CD4-positive, alpha-beta T cell treated with Interleukin-1 beta for 1 hour (primary cell): ENCODE data around the gene KRTAP17-1.
"Not testable (repeated sequence)": the region's sequence is repeated elsewhere in the genome, so short reads cannot be mapped to it uniquely, and the experiment has no call there.

Source experiments
- DNase-seq, 2 donors: peaks; one replicate each; pipeline ENCODE4 v3.0.0-alpha.2; 2020 to 2022

KRTAP17-1 gene

DNA sequence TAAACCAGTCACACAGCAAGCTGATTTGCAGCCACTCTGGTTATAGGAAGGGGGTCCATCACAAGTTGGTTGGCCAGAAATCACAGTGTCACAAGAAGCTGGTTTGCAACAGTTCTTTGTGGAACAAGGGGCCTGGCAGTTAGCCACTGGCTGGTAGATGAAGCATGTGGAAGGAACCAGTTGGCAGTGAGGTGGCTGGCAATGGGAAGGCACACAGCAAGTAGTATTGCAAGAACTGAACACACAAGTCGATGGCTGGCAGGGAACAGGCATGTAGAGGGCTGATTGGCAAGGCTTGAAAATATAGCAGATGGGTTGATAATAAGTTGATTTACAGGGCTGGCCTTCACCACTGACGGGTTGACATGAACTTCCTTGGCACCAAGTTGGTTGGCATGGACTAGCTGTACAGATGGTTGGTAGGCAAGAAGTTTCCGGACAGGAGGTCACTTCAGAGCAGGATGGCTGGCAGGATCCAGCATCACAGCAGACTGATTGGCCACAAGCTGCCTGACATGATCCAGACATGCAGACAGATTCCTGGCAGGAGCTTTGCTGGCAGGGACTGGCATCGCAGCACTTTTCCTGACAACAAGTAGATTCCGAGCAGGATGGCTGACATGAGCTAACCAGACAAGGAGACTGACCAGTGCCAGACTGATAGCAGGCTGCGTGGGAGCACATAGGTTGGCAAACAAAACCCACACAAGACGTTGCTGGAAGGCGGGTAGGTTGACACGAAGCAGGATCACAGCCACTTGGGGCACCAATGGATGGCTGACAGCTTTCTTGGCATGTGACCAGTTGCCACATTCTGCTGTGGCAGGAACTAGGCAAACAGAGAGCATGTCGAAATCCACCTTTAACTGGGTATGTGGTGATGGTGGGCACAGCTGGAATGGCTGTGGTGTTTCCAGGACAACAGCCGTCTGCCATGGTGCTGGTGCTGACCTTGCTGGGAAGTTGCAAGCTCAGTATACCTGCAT is 13.3 kb downstream of the KRTAP17-1 start, which contains the start of gene KRTAP29-1:
Gene KRTAP29-1 (minus strand): TSS at position 936 of the 986 bp plus-strand sequence. CDS start 0 bp downstream, at position 936.
- no peak for DNase-seq

DNA sequence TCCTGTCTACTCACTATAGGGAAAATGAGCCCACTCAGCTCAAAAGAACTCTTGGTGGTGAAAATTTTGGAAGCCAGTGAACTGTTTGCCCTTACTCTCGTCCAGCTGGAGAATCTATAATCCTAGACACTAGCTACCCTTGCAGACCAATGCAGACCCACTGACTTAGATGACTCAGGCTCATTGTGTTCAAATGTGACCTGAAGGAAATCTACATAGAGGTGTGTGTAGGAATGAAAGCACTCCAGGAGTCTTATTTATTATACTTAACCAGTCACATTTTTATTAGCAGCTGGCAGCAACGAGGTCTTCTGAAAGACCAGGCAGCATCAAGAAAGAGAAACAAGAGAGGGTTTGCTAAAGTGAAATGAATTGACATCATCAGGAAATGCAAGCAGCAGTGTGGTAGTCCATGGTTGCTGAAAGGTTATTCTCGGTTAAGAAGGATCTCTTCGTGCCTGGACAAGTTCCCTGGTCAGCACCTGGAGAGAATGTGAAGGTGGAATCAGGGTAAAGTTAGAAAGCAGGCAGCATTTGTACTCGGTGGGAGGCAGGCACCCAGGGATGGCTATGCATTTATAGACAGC is 14.2 kb downstream of the KRTAP17-1 start:
- DNase-seq: no peak

GRCh38 chr17:41298458-41299135 is 16.9 kb downstream of the KRTAP17-1 start:
- no peak for DNase-seq

GRCh38 chr17:41296846-41297245 is 18.7 kb downstream of the KRTAP17-1 start:
- no peak for DNase-seq

GRCh38 chr17:41294016-41294415 is 21.5 kb downstream of the KRTAP17-1 start:
- DNase-seq: no peak

- no peak for DNase-seq
These were observed 28.5 kb downstream of the KRTAP17-1 start for GRCh38 chr17:41287050-41287449.

GRCh38 chr17:41284546-41284945 is 31.0 kb downstream of the KRTAP17-1 start:
- no peak for DNase-seq

DNA sequence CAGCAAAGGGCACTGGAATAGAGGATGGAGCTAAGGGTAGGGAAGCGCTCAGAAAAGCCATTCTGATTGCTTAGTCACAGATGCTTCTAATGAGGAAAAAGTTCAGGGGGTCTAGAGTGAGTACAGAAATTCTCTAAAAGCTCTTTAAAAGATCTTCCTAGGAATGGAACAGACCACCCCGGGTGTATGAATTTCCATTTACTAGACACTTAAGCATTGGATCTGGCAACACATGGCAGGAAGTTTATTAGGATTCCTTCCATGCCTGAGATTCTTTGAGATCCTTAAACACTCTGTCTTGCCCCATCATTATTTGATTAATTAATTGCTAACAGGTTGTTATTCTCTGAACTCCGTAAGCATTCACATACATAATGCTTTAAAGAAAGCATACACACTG is 31.5 kb downstream of the KRTAP17-1 start:
- DNase-seq: no peak

DNA sequence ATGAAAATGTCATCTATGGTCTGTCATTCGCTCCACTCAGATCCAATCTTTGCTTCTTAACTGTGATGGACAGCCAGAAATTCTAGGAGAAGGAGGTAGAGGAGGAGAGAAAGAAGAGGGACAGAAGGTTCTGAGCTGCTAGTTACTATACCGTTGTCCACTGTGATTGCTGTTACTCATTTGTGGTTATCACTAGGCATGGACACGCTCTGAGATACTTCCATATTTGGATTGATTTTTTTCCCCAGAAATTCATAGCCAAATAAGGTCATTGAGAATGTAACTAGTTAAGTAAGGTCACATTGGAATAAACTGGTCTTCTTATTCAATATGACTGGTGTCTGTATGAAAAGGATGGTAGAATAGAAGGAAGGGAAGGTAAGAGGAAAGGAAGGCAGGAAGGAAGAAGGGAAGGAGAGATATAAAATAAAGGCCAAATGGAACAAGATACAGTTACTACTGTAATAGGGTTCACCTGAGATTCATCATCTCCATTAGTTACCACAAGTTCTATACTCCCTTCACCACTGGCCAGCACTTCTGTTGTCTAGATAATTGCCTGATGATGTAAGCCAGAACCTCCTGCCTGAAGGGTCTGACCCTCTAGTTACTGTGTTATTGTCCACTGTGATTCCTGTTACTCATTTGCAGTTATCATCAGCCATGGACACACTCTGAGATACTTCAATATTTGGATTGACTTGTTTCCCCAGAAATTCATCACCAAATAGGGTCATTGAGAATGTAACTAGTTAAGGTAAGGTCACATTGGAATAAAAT is 37.1 kb downstream of the KRTAP17-1 start:
- DNase-seq: no peak

GRCh38 chr17:41275648-41276190 is 39.8 kb downstream of the KRTAP17-1 start, which contains the start of gene KRTAP9-7:
Gene KRTAP9-7, plus strand, starts transcription at chr17:41275698. Its CDS starts 0 bp downstream, at chr17:41275698.
- not testable (repeated sequence) for DNase-seq

- no peak for DNase-seq
These were observed 43.7 kb downstream of the KRTAP17-1 start for GRCh38 chr17:41271858-41272257.

- DNase-seq: not testable (repeated sequence)
These were observed 44.2 kb downstream of the KRTAP17-1 start for GRCh38 chr17:41271323-41271722.

- no peak for DNase-seq
These were observed 47.8 kb downstream of the KRTAP17-1 start for GRCh38 chr17:41267711-41268110.

- no peak for DNase-seq
These were observed 50.4 kb downstream of the KRTAP17-1 start, which contains the start of gene KRTAP9-6 for GRCh38 chr17:41265078-41265477. Gene KRTAP9-6, plus strand, starts transcription at chr17:41265378. Its CDS starts 0 bp downstream, at chr17:41265378.
